HG03196 (cell line): ENCODE measurements around the gene RNF40.
"Not testable (repeated sequence)": the region's sequence is repeated elsewhere in the genome, so short reads cannot be mapped to it uniquely, and the experiment has no call there.

Experiments used
- ATAC-seq: cut with Tn5 transposase; IDR thresholded peaks from one replicate; pipeline ENCODE4 v1.9.1; 2021; ENCODE audit not compliant: unreplicated experiment

RNF40 gene

GRCh38 chr16:30813821-30814189 is 51.7 kb downstream of the RNF40 start:
- ATAC-seq = no peak

GRCh38 chr16:30816769-30817168 is 54.6 kb downstream of the RNF40 start:
- ATAC-seq = no peak

- ATAC-seq = no peak
Observed at GRCh38 chr16:30820952-30821421, 58.9 kb downstream of the RNF40 start.

GRCh38 chr16:30821441-30821840 is 59.3 kb downstream of the RNF40 start:
- ATAC-seq = not testable (repeated sequence)

- ATAC-seq = no peak
Observed at GRCh38 chr16:30821891-30822290, 59.8 kb downstream of the RNF40 start.
